Adrenal gland (tissue), 12 donors: Measurements from ENCODE around the gene MLYCD. TPM values are rescaled to one million over a fixed set of nuclear protein-coding genes. Genes with fewer than 3 reads are reported as not detected.

Experiments used
- DNase-seq, 7 donors: peaks; one replicate each; pipeline ENCODE4 v3.0.0-alpha.2; 2019 to 2020
- H3K27ac ChIP-seq, 5 donors: fragments of 200-600 bp; sonication (generic) in 4 of 5; 1 replicate in 3 of 5; 2 replicates in 2 of 5; pipeline versions ENCODE4 v1.5.1 to v1.8.0; 2016 to 2020; ENCODE audit warnings: mild to moderate bottlenecking in 1 of 5
- H3K27me3 ChIP-seq: fragments of 200-600 bp; 2 replicates; pipeline ENCODE4 v1.8.0; 2021
- H3K36me3 ChIP-seq, 2 donors: fragments of 200-600 bp; replicated peaks in 1 of 2; 1 replicate in 1 of 2; 2 replicates in 1 of 2; pipeline versions ENCODE4 v1.5.1 to v1.8.0; 2018 to 2022
- H3K4me1 ChIP-seq, 2 donors: fragments of 200-600 bp; replicated peaks in 1 of 2; 1 replicate in 1 of 2; 2 replicates in 1 of 2; pipeline versions ENCODE4 v1.5.1 to v1.8.0; 2018 to 2021
- H3K4me3 ChIP-seq, 4 donors: fragments of 200-600 bp; sonication (generic) in 3 of 4; one replicate each; pipeline ENCODE4 v1.5.1; 2016 to 2018
- H3K9me3 ChIP-seq, 3 donors: fragments of 200-600 bp; sonication (generic) in 1 of 3; replicated peaks in 1 of 3; 1 replicate in 2 of 3; 2 replicates in 1 of 3; pipeline versions ENCODE4 v1.5.1 to v1.8.0; 2016 to 2021
- CTCF ChIP-seq, 6 experiments: fragments of 450-650 bp in 4 of 6; fragments of 200-600 bp in 2 of 6; sonication (generic) in 1 of 6; IDR thresholded peaks; 1 replicate in 5 of 6; 2 replicates in 1 of 6; pipeline versions ENCODE4 v1.5.1 to v1.8.0; 2016 to 2021; ENCODE audit warnings: antibody characterized with exemption in 6 of 6, mild to moderate bottlenecking in 2 of 6, moderate library complexity in 1 of 6
- POLR2A ChIP-seq, 2 donors: fragments of 450-650 bp; IDR thresholded peaks; one replicate each; pipeline ENCODE4 v1.6.1; 2017; ENCODE audit warnings: antibody characterized with exemption in 2 of 2, mild to moderate bottlenecking in 2 of 2, moderate library complexity in 1 of 2
- WGBS, 4 donors: extraction: QIAGEN DNeasy Blood & Tissue Kit in 2 of 4; methylation state at CpG; one replicate each; pipeline versions ENCODE4 v1.1.5 to v1.1.7; 2013 to 2017; 5-methylcytosine and 5-hydroxymethylcytosine counted together
- intact Hi-C, 2 donors: fragments of 100-400 bp; cut with DNase I; formaldehyde crosslinking; loops; one replicate each; pipeline versions ENCODE4 v1.14.1 to v1.15.0; 2022 to 2023
- polyA plus RNA-seq, 3 donors: library from polyadenylated mRNA; stranded (reverse); fragments of 200-250 nt in 2 of 3; fragments of 350-450 nt in 1 of 3; fragmentation: Illumina TruSeq in 1 of 3; extraction: RNeasy Lipid Tissue Mini Kit (QIAGEN cat#74804) in 1 of 3; gene quantifications; one replicate each; pipeline ENCODE4 v1.2.3, GENCODE V29; 2013 to 2014
- total RNA-seq, 9 donors: library from RNA; depleted of rRNA in 4 of 9; stranded (reverse); fragments of >200 nt in 4 of 9; fragments of 120-200 nt in 1 of 9; fragmentation: NEBNext Ultra II Directional in 1 of 9; extraction: Animal tissue kit (Norgen Biotek cat#: 25700) in 1 of 9; gene quantifications; one replicate each; pipeline versions ENCODE4 v1.1.0 to v1.2.4, GENCODE V29; 2013 to 2023
- donor health status: healthy with polysubstance abuse.
- donor health status: Bipolar disorder and iron deficiency.
- donor health status: DM: yes; HTN: yes; CAD: no.
- donor health status: DM: no; HTN: no; CAD: no.
- donor health status: DM: no; HTN: no; CAD: no.
- donor health status: DM: yes; HTN: yes; CAD: no.

MLYCD gene
- total and polyA plus RNA-seq, 12 donors = 3.9 to 16.6 (median 10.2) TPM

DNA sequence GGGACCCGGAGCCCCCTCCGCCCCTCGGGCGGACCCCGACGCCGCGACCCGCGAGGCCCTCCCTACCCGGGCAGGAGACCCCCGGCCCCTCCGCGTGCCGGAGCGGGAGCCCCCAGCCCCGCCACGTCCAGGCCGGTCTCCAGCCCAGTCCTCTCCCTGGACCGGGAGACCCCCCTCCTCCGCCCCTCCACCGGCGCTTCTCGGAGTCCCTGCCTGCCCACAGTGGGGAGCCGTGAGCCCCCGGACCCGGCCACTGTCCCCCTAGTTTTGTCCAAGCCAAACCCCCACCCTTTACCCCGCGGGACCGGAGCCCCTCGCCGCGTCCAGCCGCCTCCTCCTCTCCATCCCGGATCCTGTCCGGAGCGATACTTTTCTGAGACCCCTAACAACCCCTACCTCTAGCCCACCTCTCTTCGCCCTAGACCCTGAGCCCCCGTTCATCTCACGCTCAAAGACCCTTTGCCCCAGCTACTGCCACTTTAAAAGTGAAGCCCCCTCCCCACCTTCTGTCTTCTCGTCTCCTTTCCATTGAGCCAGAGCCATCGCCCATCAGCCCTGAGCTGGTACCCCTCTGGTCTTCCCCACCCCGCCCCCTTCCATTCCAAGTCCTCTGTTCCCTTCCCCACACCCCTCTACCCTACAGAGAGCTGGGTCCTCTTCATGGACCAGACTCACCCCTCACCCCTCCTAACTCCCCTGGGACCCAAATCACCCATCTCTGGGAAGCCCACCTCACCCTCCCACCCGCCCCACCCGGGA lies 70.2 kb downstream of the MLYCD start:
- TF ChIP-seq POLR2A (IDR thresholded peaks at IDR 0.05) = no peak
- no peak for TF ChIP-seq CTCF (IDR thresholded peaks at IDR 0.05)
- H3K4me3 ChIP-seq = no peak overlapping the region
- intact Hi-C loops = loop anchor here (5.0 to 10.0 kb wide), 4 partner anchors 42 to 516 kb away; partner anchors contain the start of gene TAF1C (in 1 of the 2)
- DNase-seq = no peak
- peaks cover 0 to 14% of the 10 kb centered on the region in 2 donors for H3K36me3 ChIP-seq
- H3K27ac ChIP-seq = no peak overlapping the region
- no peaks in the 10 kb centered on the region for H3K27me3 ChIP-seq
- H3K9me3 ChIP-seq = no peaks in the 10 kb centered on the region
- H3K4me1 ChIP-seq = no peaks in the 10 kb centered on the region
- WGBS, 4 donors = 16 to 28% (median 25%) methylated on average over 19 to 45 of the region's 45 CpGs

GRCh38 chr16:83969771-83970429 lies 71.0 kb downstream of the MLYCD start:
- 64 to 77% (median 76%) methylated on average over 8 to 18 of the region's 18 CpGs for WGBS, 4 donors
- no peaks in the 10 kb centered on the region for H3K4me1 ChIP-seq
- TF ChIP-seq CTCF (IDR thresholded peaks at IDR 0.05) (no peak), POLR2A (IDR thresholded peaks at IDR 0.05) (no peak)
- intact Hi-C loops = loop anchor here (5.0 to 10.0 kb wide), 5 partner anchors 43 to 515 kb away; partner anchors contain the start of gene TAF1C (in 1 of the 2)
- no peaks in the 10 kb centered on the region for H3K27me3 ChIP-seq
- peaks cover 0 to 11% of the 10 kb centered on the region in 2 donors for H3K36me3 ChIP-seq
- no peak for DNase-seq
- H3K9me3 ChIP-seq = no peaks in the 10 kb centered on the region
- no peak overlapping the region for H3K27ac ChIP-seq
- no peak overlapping the region for H3K4me3 ChIP-seq

- Histone ChIP-seq H3K27me3 (no peaks in the 10 kb centered on the region), H3K9me3 (no peaks in the 10 kb centered on the region), H3K4me3 (no peak overlapping the region), H3K27ac (no peak overlapping the region), H3K36me3 (peaks cover 0 to 6% of the 10 kb centered on the region in 2 donors), H3K4me1 (no peaks in the 10 kb centered on the region)
- WGBS, 4 donors = 79 to 91% (median 84%) methylated on average over 4 to 6 of the region's 6 CpGs
- TF ChIP-seq POLR2A (IDR thresholded peaks at IDR 0.05) (no peak), CTCF (IDR thresholded peaks at IDR 0.05) (no peak)
- DNase-seq = no peak
- intact Hi-C loops = loop anchor here in 1 of 2 donors (5.0 kb wide), 1 partner anchor 77 kb away; no protein-coding TSS in a partner anchor
These were observed 71.5 kb downstream of the MLYCD start for GRCh38 chr16:83970430-83970815.
